GM19193 (cell line): ENCODE measurements around the gene FAM118B.

Experiments
- POLR2A ChIP-seq: IDR thresholded peaks from 4 replicates; pipeline ENCODE4 v1.6.1; 2011; ENCODE audit not compliant: insufficient read depth, insufficient read length; ENCODE audit errors: extremely low read depth

The FAM118B gene

GRCh38 chr11:126303623-126304456 is 92.3 kb downstream of the FAM118B start, which contains the start of gene DCPS:
Gene DCPS, plus strand, starts transcription at chr11:126304060. Its CDS starts 21 bp downstream, at chr11:126304081.
- TF ChIP-seq POLR2A = peak; percentile 99

- TF ChIP-seq POLR2A = no peak
Measured at GRCh38 chr11:126304457-126305075, 93.0 kb downstream of the FAM118B start.

GRCh38 chr11:126305699-126306098 is 94.1 kb downstream of the FAM118B start:
- TF ChIP-seq POLR2A = no peak

- TF ChIP-seq POLR2A = no peak
Measured at GRCh38 chr11:126307706-126308105, 96.1 kb downstream of the FAM118B start.

GRCh38 chr11:126308271-126308671 is 96.7 kb downstream of the FAM118B start:
- TF ChIP-seq POLR2A = no peak

- no peak for TF ChIP-seq POLR2A
Measured at GRCh38 chr11:126310200-126310991, 98.8 kb downstream of the FAM118B start.

- no peak for TF ChIP-seq POLR2A
Measured at GRCh38 chr11:126310992-126311310, 99.4 kb downstream of the FAM118B start.

- no peak for TF ChIP-seq POLR2A
Measured at GRCh38 chr11:126311401-126312291, 100.1 kb downstream of the FAM118B start.
